PC-3 (cell line): ENCODE measurements around the gene DOCK1. TPM values are rescaled to one million over a fixed set of nuclear protein-coding genes. Genes with fewer than 3 reads are reported as not detected.

Source experiments
- ATAC-seq: fragments of 200-7000 bp; cut with Tn5 transposase; 2 replicates; pipeline ENCODE4 v1.9.1; 2020; ENCODE audit warnings: mild to moderate bottlenecking, moderate library complexity
- BruUV-seq: library from RNA; stranded (reverse); fragments of 400-500 nt; replicated peaks from 2 replicates; lab custom pipeline; 2021; lab: Mats Ljungman, UMichigan
- CTCF ChIA-PET: fragments of 300-600 bp; sonication (Branson Sonifier 250); formaldehyde crosslinking; loops from one replicate; lab custom pipeline; 2022; ENCODE audit warnings: antibody characterized with exemption; lab: Charles Lee
- POLR2A ChIA-PET: fragments of 300-600 bp; sonication (Branson Sonifier 250); formaldehyde crosslinking; loops from one replicate; lab custom pipeline; 2022; ENCODE audit warnings: antibody characterized with exemption; ENCODE audit not compliant: unreplicated experiment; lab: Charles Lee
- DNase-seq: peaks from one replicate; pipeline ENCODE4 v3.0.0-alpha.2; 2015
- H2AFZ ChIP-seq: fragments of 300-600 bp; sonication (generic); 2 replicates; pipeline ENCODE4 v1.6.0; 2016; ENCODE audit warnings: antibody characterized with exemption, low read length
- H3F3A ChIP-seq: fragments of 300-600 bp; sonication (generic); one replicate; pipeline ENCODE4 v1.6.0; 2017; ENCODE audit warnings: antibody characterized with exemption, low read length, control low read depth, mild to moderate bottlenecking; ENCODE audit not compliant: unreplicated experiment
- H3K27ac ChIP-seq: fragments of 300-600 bp; sonication (generic); 2 replicates; pipeline ENCODE4 v1.5.1; 2016; ENCODE audit warnings: mild to moderate bottlenecking, low read length
- H3K27me3 ChIP-seq: fragments of 300-600 bp; sonication (generic); 2 replicates; pipeline ENCODE4 v1.6.1; 2016; ENCODE audit warnings: low read length, mixed read lengths
- H3K36me3 ChIP-seq: fragments of 300-600 bp; sonication (generic); 2 replicates; pipeline ENCODE4 v1.6.1; 2016; ENCODE audit warnings: low read depth, mixed run types, low read length, mixed read lengths
- H3K4me1 ChIP-seq: fragments of 300-600 bp; sonication (generic); 2 replicates; pipeline ENCODE4 v1.5.1; 2016; ENCODE audit warnings: low read length; ENCODE audit not compliant: insufficient read depth
- H3K4me2 ChIP-seq: fragments of 300-600 bp; sonication (generic); 2 replicates; pipeline ENCODE4 v1.6.0; 2016; ENCODE audit warnings: low read length
- H3K4me3 ChIP-seq: fragments of 300-600 bp; sonication (generic); 2 replicates; pipeline ENCODE4 v1.5.1; 2016; ENCODE audit warnings: mild to moderate bottlenecking, low read length, mixed read lengths
- H3K79me2 ChIP-seq: fragments of 300-600 bp; sonication (generic); 2 replicates; pipeline ENCODE4 v1.6.1; 2017; ENCODE audit warnings: low read length, mixed read lengths
- H3K9ac ChIP-seq: fragments of 300-600 bp; sonication (generic); 2 replicates; pipeline ENCODE4 v1.6.0; 2016; ENCODE audit warnings: mild to moderate bottlenecking, low read length
- H3K9me2 ChIP-seq: fragments of 300-600 bp; sonication (generic); replicated peaks from 2 replicates; pipeline ENCODE4 v1.6.1; 2016; ENCODE audit warnings: mixed run types, low read length, mixed read lengths
- H3K9me3 ChIP-seq: fragments of 300-600 bp; sonication (generic); 2 replicates; pipeline ENCODE4 v1.6.1; 2016; ENCODE audit warnings: low read length, mixed read lengths
- H4K20me1 ChIP-seq: fragments of 300-600 bp; sonication (generic); 2 replicates; pipeline ENCODE4 v1.6.1; 2016; ENCODE audit warnings: low read length, mixed read lengths
- CTCF ChIP-seq: fragments of 300-600 bp; sonication (generic); conservative IDR thresholded peaks from 2 replicates; pipeline ENCODE4 v1.5.1; 2017; ENCODE audit warnings: antibody characterized with exemption, low read depth, mild to moderate bottlenecking, low read length
- EZH2 ChIP-seq: fragments of 300-600 bp; sonication (generic); IDR thresholded peaks from one replicate; pipeline ENCODE4 v1.6.1; 2017; ENCODE audit warnings: antibody characterized with exemption, mild to moderate bottlenecking, low read length; ENCODE audit not compliant: unreplicated experiment
- EZH2phosphoT487 ChIP-seq: fragments of 300-600 bp; sonication (generic); IDR thresholded peaks from 2 replicates; pipeline ENCODE4 v1.6.1; 2018; ENCODE audit warnings: mild to moderate bottlenecking, antibody characterized with exemption, low read length, borderline replicate concordance
- intact Hi-C: fragments of 100-400 bp; cut with micrococcal nuclease; formaldehyde crosslinking; loops from 2 replicates; pipeline ENCODE4 v1.9.0; 2023
- total RNA-seq: library from RNA; depleted of rRNA; stranded (reverse); fragments of >200 nt; gene quantifications from 2 replicates; pipeline ENCODE4 v1.2.3, GENCODE V29; 2014

The DOCK1 gene
- total RNA-seq, 1 experiment from 2014 or later: 34.3 TPM

DNA sequence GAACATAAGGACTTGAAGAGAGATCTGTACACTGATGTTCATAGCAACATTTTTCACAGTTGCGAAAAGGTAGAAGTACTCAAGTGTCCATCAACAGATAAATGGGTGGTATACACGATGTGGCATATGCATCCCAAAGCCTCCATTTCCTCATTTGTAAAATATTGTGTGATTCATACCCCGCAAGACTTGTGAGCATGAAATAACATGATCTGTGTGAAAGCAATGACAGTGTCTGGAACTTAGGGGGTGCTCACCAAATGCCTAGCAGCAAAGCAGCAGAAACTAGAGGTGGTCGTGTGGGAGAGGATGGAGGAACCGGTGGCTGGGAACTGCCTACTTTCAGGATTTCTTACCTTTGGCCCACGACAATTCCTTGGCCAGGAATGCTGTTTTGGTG, 426.5 kb downstream of the DOCK1 start:
- Histone ChIP-seq H3F3A (no peaks in the 10 kb centered on the region), H4K20me1 (no peaks in the 10 kb centered on the region), H3K4me2 (no peak overlapping the region), H3K4me3 (no peak overlapping the region), H3K4me1 (no peaks in the 10 kb centered on the region), H3K27me3 (no peaks in the 10 kb centered on the region), H3K9me3 (no peaks in the 10 kb centered on the region), H3K36me3 (no peaks in the 10 kb centered on the region), H3K9me2 (no peaks in the 10 kb centered on the region), H3K79me2 (no peaks in the 10 kb centered on the region), H2AFZ (no peak overlapping the region), H3K27ac (no peak overlapping the region), H3K9ac (no peak overlapping the region)
- no peak for ATAC-seq
- no TSS peak for BruUV-seq
- DNase-seq: no peak
- ChIA-PET POLR2A (no interaction called here), CTCF (no interaction called here)
- intact Hi-C loops: no loop called here
- no peak for TF ChIP-seq EZH2phosphoT487

DNA sequence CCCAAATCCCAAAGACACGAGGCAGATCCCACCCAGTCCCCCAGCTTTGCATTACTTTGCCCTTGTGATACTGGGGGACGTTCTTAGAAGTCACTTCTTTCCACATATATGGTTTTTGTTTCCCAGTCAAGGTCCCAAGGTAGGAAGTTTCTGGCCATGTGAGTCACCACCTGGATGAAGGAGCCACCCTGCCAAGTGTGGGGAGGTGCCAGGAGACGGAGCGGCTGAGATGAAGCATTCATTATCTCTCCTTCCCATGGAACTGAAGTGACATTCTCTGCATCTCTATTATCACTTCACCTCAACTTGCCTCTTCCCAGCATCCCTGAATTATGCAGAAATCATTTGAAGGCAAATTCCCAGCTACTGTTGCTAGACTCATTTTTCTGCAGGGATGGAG, 427.4 kb downstream of the DOCK1 start:
- Histone ChIP-seq H3K36me3 (no peaks in the 10 kb centered on the region), H3F3A (no peaks in the 10 kb centered on the region), H3K4me2 (no peak overlapping the region), H3K27ac (no peak overlapping the region), H4K20me1 (no peaks in the 10 kb centered on the region), H3K79me2 (no peaks in the 10 kb centered on the region), H3K9me3 (no peaks in the 10 kb centered on the region), H3K4me3 (no peak overlapping the region), H3K27me3 (no peaks in the 10 kb centered on the region), H3K9me2 (no peaks in the 10 kb centered on the region), H3K4me1 (no peaks in the 10 kb centered on the region), H2AFZ (no peak overlapping the region), H3K9ac (no peak overlapping the region)
- TF ChIP-seq CTCF: no peak
- no peak for TF ChIP-seq EZH2
- TF ChIP-seq EZH2phosphoT487: no peak
- DNase-seq (peak; percentile 2), ATAC-seq (no peak)
- no TSS peak for BruUV-seq
- intact Hi-C loops: no loop called here
- ChIA-PET POLR2A (no interaction called here), CTCF (no interaction called here)

GRCh38 chr10:127337801-127338200, 432.6 kb downstream of the DOCK1 start:
- Histone ChIP-seq H3K9me3 (no peaks in the 10 kb centered on the region), H3K4me3 (no peak overlapping the region), H3K9ac (no peak overlapping the region), H3K27me3 (no peaks in the 10 kb centered on the region), H4K20me1 (no peaks in the 10 kb centered on the region), H3K9me2 (no peaks in the 10 kb centered on the region), H3K36me3 (no peaks in the 10 kb centered on the region), H3K4me1 (no peaks in the 10 kb centered on the region), H3K27ac (no peak overlapping the region), H3F3A (no peaks in the 10 kb centered on the region), H3K4me2 (no peak overlapping the region), H2AFZ (no peak overlapping the region), H3K79me2 (no peaks in the 10 kb centered on the region)
- ChIA-PET CTCF (no interaction called here), POLR2A (no interaction called here)
- ATAC-seq (no peak), DNase-seq (no peak)
- intact Hi-C loops: no loop called here
- BruUV-seq: no TSS peak
- TF ChIP-seq EZH2phosphoT487: no peak
- TF ChIP-seq CTCF: no peak
- no peak for TF ChIP-seq EZH2
